H1 (cell line): ENCODE measurements around the gene RPUSD4. TPM values are rescaled to one million over a fixed set of nuclear protein-coding genes. Genes with fewer than 3 reads are reported as not detected.

Experiments used
- CTCF ChIA-PET: fragments of 300-600 bp; sonication (Branson Sonifier 250); formaldehyde crosslinking; loops from one replicate; lab custom pipeline; 2021; ENCODE audit not compliant: partially characterized antibody; lab: Charles Lee
- POLR2A ChIA-PET: fragments of 300-600 bp; sonication (Branson Sonifier 250); formaldehyde crosslinking; loops from one replicate; lab custom pipeline; 2021; ENCODE audit warnings: inconsistent platforms; ENCODE audit not compliant: partially characterized antibody; lab: Charles Lee
- DNase-seq, 2 experiments: peaks; one replicate each; pipeline versions ENCODE4 v3.0.0 to v3.0.0-alpha.2; 2010 to 2022; ENCODE audit warnings: low spot score in 2 of 2, low read depth in 1 of 2, mixed read lengths in 1 of 2
- FAIRE-seq: peaks from 2 replicates; lab custom pipeline; 2011; peaks lifted over from hg19 to GRCh38; lab: Jason Lieb, UNC
- H2AFZ ChIP-seq: 2 replicates; pipeline ENCODE4 v1.8.1; 2012; ENCODE audit warnings: low read length, inconsistent platforms
- H2AK5ac ChIP-seq: 2 replicates; pipeline ENCODE4 v1.6.1; 2013; ENCODE audit warnings: low read depth, low read length
- H2BK120ac ChIP-seq: replicated peaks from 2 replicates; pipeline ENCODE3; 2013; ENCODE audit warnings: low read depth, low read length, inconsistent platforms
- H2BK12ac ChIP-seq: 2 replicates; pipeline ENCODE4 v1.6.1; 2013; ENCODE audit warnings: low read depth, low read length
- H2BK15ac ChIP-seq: 2 replicates; pipeline ENCODE4 v1.6.1; 2013; ENCODE audit warnings: low read length
- H2BK20ac ChIP-seq: 2 replicates; pipeline ENCODE4 v1.6.1; 2013; ENCODE audit warnings: low read length
- H2BK5ac ChIP-seq: 2 replicates; pipeline ENCODE4 v1.6.1; 2013; ENCODE audit warnings: low read depth, low read length
- H3K14ac ChIP-seq: 2 replicates; pipeline ENCODE4 v1.6.1; 2013; ENCODE audit warnings: inconsistent platforms; ENCODE audit not compliant: insufficient read length
- H3K18ac ChIP-seq: 2 replicates; pipeline ENCODE4 v1.6.1; 2013; ENCODE audit warnings: low read length; ENCODE audit errors: extremely low read depth
- H3K23ac ChIP-seq: 2 replicates; pipeline ENCODE4 v1.6.1; 2013; ENCODE audit warnings: inconsistent platforms; ENCODE audit not compliant: insufficient read length
- H3K23me2 ChIP-seq: 2 replicates; pipeline ENCODE4 v1.6.1; 2013; ENCODE audit warnings: low read depth, low read length
- H3K27ac ChIP-seq: 2 replicates; pipeline ENCODE4 v1.6.1; 2011; ENCODE audit warnings: low read depth, low read length, inconsistent platforms
- H3K27me3 ChIP-seq, 4 experiments: replicated peaks in 1 of 4; 1 replicate in 1 of 4; 2 replicates in 3 of 4; pipeline versions ENCODE4 v1.6.1 to v1.8.1; 2011 to 2013; ENCODE audit warnings: low read length in 3 of 4, mild to moderate bottlenecking in 3 of 4, inconsistent platforms in 2 of 4, mixed read lengths in 2 of 4, moderate library complexity in 1 of 4; ENCODE audit not compliant: control insufficient read depth in 3 of 4, insufficient read depth in 3 of 4; ENCODE audit errors: extremely low read depth in 1 of 4
- H3K36me3 ChIP-seq, 4 experiments: 2 replicates each; pipeline versions ENCODE4 v1.6.1 to v1.8.1; 2011 to 2013; ENCODE audit warnings: mild to moderate bottlenecking in 4 of 4, low read length in 3 of 4, moderate library complexity in 2 of 4, control low read depth in 1 of 4, inconsistent platforms in 1 of 4; ENCODE audit not compliant: insufficient read depth in 4 of 4, control insufficient read depth in 2 of 4
- H3K4ac ChIP-seq: replicated peaks from 2 replicates; pipeline ENCODE3; 2013; ENCODE audit warnings: low read length, low read depth, mixed read lengths, inconsistent platforms; ENCODE audit not compliant: insufficient read length
- H3K4me1 ChIP-seq, 4 experiments: replicated peaks in 1 of 4; 1 replicate in 1 of 4; 2 replicates in 3 of 4; pipeline versions ENCODE4 v1.6.1 to v1.8.1; 2011 to 2013; ENCODE audit warnings: low read length in 3 of 4, inconsistent platforms in 2 of 4, mixed read lengths in 1 of 4; ENCODE audit not compliant: insufficient read depth in 4 of 4, control insufficient read depth in 3 of 4
- H3K4me2 ChIP-seq, 2 experiments: 2 replicates each; pipeline versions ENCODE4 v1.6.1 to v1.8.1; 2011 to 2013; ENCODE audit warnings: low read depth in 2 of 2, low read length in 2 of 2, control low read depth in 1 of 2, inconsistent platforms in 1 of 2, mild to moderate bottlenecking in 1 of 2; ENCODE audit not compliant: insufficient read depth in 1 of 2
- H3K4me3 ChIP-seq, 4 experiments: fragments of 200-600, 300-600 bp in 1 of 4; sonication (generic), shearing (Covaris generic), sonication (Bioruptor Twin) in 1 of 4; 2 replicates each; pipeline versions ENCODE4 v1.5.1 to v1.8.1; 2011 to 2016; ENCODE audit warnings: low read length in 4 of 4, low read depth in 3 of 4, control low read depth in 2 of 4, inconsistent platforms in 2 of 4, mild to moderate bottlenecking in 2 of 4, mixed read lengths in 1 of 4, moderate library complexity in 1 of 4; ENCODE audit not compliant: insufficient read depth in 2 of 4; ENCODE audit errors: extremely low read depth in 1 of 4
- H3K56ac ChIP-seq: replicated peaks from 2 replicates; pipeline ENCODE3; 2013; ENCODE audit warnings: low read depth, mild to moderate bottlenecking, mixed read lengths, low read length, inconsistent platforms; ENCODE audit not compliant: insufficient read length
- H3K79me1 ChIP-seq: 2 replicates; pipeline ENCODE4 v1.6.1; 2013; ENCODE audit warnings: low read depth, low read length, control low read depth
- H3K79me2 ChIP-seq, 2 experiments: 2 replicates each; pipeline versions ENCODE4 v1.6.1 to v1.8.1; 2012 to 2013; ENCODE audit warnings: low read length in 2 of 2, mild to moderate bottlenecking in 2 of 2, inconsistent platforms in 1 of 2; ENCODE audit not compliant: insufficient read depth in 2 of 2, control insufficient read depth in 1 of 2
- H3K9ac ChIP-seq, 4 experiments: replicated peaks in 1 of 4; 1 replicate in 1 of 4; 2 replicates in 3 of 4; pipeline versions ENCODE4 v1.6.1 to v1.8.1; 2011 to 2013; ENCODE audit warnings: low read depth in 3 of 4, low read length in 3 of 4, control low read depth in 2 of 4, mild to moderate bottlenecking in 2 of 4, moderate library complexity in 2 of 4, inconsistent platforms in 1 of 4; ENCODE audit errors: extremely low read depth in 1 of 4
- H3K9me3 ChIP-seq, 2 experiments: 2 replicates each; pipeline versions ENCODE4 v1.6.1 to v1.8.1; 2012 to 2013; ENCODE audit warnings: mild to moderate bottlenecking in 2 of 2, moderate library complexity in 2 of 2, control low read depth in 1 of 2, inconsistent platforms in 1 of 2, low read depth in 1 of 2, low read length in 1 of 2, mixed read lengths in 1 of 2; ENCODE audit not compliant: insufficient read depth in 2 of 2
- H4K20me1 ChIP-seq, 2 experiments: replicated peaks in 1 of 2; 2 replicates each; pipeline versions ENCODE3 to v1.8.1; 2011 to 2013; ENCODE audit warnings: inconsistent platforms in 2 of 2, low read length in 2 of 2, mild to moderate bottlenecking in 1 of 2; ENCODE audit not compliant: insufficient read depth in 2 of 2, control insufficient read depth in 1 of 2
- H4K5ac ChIP-seq: 2 replicates; pipeline ENCODE4 v1.6.1; 2013; ENCODE audit warnings: low read length, low read depth, mixed read lengths, inconsistent platforms; ENCODE audit not compliant: insufficient read length
- H4K8ac ChIP-seq: 2 replicates; pipeline ENCODE4 v1.8.0; 2013; ENCODE audit warnings: mild to moderate bottlenecking, moderate library complexity, low read length, inconsistent platforms; ENCODE audit not compliant: insufficient read depth; ENCODE audit errors: extremely low read depth
- H4K91ac ChIP-seq: replicated peaks from 2 replicates; pipeline ENCODE3; 2013; ENCODE audit warnings: low read length, mixed read lengths, inconsistent platforms; ENCODE audit not compliant: insufficient read length
- ASH2L ChIP-seq: fragments of 200-600, 300-600 bp; sonication (generic); IDR thresholded peaks from one replicate; pipeline ENCODE4 v1.7.1; 2017; ENCODE audit warnings: low read length
- CHD1 ChIP-seq: IDR thresholded peaks from 2 replicates; pipeline ENCODE4 v1.6.1; 2012; ENCODE audit warnings: low read depth, low read length, improper control_type of control experiment
- CREB1 ChIP-seq: IDR thresholded peaks from 2 replicates; pipeline ENCODE4 v1.6.1; 2012; ENCODE audit warnings: inconsistent platforms
- CTBP2 ChIP-seq: IDR thresholded peaks from 2 replicates; pipeline ENCODE4 v1.7.0; 2011; ENCODE audit warnings: borderline replicate concordance, mild to moderate bottlenecking, moderate library complexity, mixed read lengths, low read length; ENCODE audit not compliant: insufficient read depth, insufficient read length
- FOSL1 ChIP-seq: IDR thresholded peaks from 2 replicates; pipeline ENCODE4 v1.6.1; 2011; ENCODE audit warnings: mild to moderate bottlenecking, low read depth, low read length, moderate library complexity; ENCODE audit not compliant: insufficient read depth
- JUND ChIP-seq: IDR thresholded peaks from 2 replicates; pipeline ENCODE4 v1.6.1; 2011; ENCODE audit warnings: mild to moderate bottlenecking, improper control_type of control experiment, low read length
- KDM4A ChIP-seq: IDR thresholded peaks from one replicate; pipeline ENCODE4 v1.7.1; 2012; ENCODE audit warnings: low read depth, mild to moderate bottlenecking, moderate library complexity, low read length, inconsistent platforms; ENCODE audit not compliant: severe bottlenecking
- YY1 ChIP-seq: IDR thresholded peaks from 2 replicates; pipeline ENCODE4 v1.6.1; 2011; ENCODE audit warnings: low read depth, mild to moderate bottlenecking, low read length
- WGBS, 2 experiments: shearing (Covaris generic) in 1 of 2; methylation state at CpG; one replicate each; pipeline versions ENCODE4 v1.1.6 to v1.1.7; 2013 to 2015; ENCODE audit warnings: low lambda C conversion rate in 2 of 2, mixed read lengths in 2 of 2, inconsistent platforms in 1 of 2, low coverage in 1 of 2, missing lambda C conversion rate in 1 of 2; ENCODE audit not compliant: insufficient replicate concordance in 2 of 2, insufficient coverage in 1 of 2, insufficient read length in 1 of 2; ENCODE audit errors: extremely low coverage in 1 of 2, missing lambda C conversion rate in 1 of 2; 5-methylcytosine and 5-hydroxymethylcytosine counted together
- polyA plus RNA-seq, 7 experiments: library from polyadenylated mRNA; depleted of rRNA in 3 of 7; stranded (reverse) in 5 of 7; unstranded in 2 of 7; fragments of >200 nt in 5 of 7; fragments of 200-250 nt in 2 of 7; gene quantifications; 1 replicate in 5 of 7; 2 replicates in 1 of 7; 4 replicates in 1 of 7; pipeline versions ENCODE4 v1.2.1 to v1.2.3, GENCODE V29; 2011 to 2013; ENCODE audit warnings: missing spikeins in 2 of 7, mixed read lengths in 2 of 7
- total RNA-seq: library from RNA; stranded (reverse); fragmentation: NEBNext Ultra II Directional; extraction: Animal tissue kit (Norgen Biotek cat#: 25700); gene quantifications from 2 replicates; pipeline ENCODE4 v1.2.1, GENCODE V29; 2021
- TF ChIP-seq, protein P1 (sequence below): IDR thresholded peaks from 2 replicates; pipeline ENCODE4 v1.6.1; 2012; ENCODE audit warnings: inconsistent platforms

Gene RPUSD4
- total and polyA plus RNA-seq, 2 of the 8 experiments (the other 6 are each of a cell fraction or from before 2014, with no cell fraction given) = 36.1 to 50.7 TPM

- Histone ChIP-seq H4K20me1 (peaks cover 0 to 3% of the 10 kb centered on the region in 2 experiments), H2AFZ (no peak overlapping the region), H3K4ac (no peak overlapping the region), H3K27ac (no peak overlapping the region), H3K23ac (no peak overlapping the region), H2BK12ac (no peak overlapping the region), H4K8ac (no peak overlapping the region), H3K14ac (no peak overlapping the region), H3K18ac (no peak overlapping the region), H3K27me3 (no peaks in the 10 kb centered on the region), H3K4me1 (no peaks in the 10 kb centered on the region), H3K36me3 (peaks cover 4 to 45% (median 28%) of the 10 kb centered on the region in 4 experiments), H2AK5ac (no peak overlapping the region), H3K79me2 (no peaks in the 10 kb centered on the region), H3K9ac (no peak overlapping the region), H2BK15ac (no peak overlapping the region), H2BK5ac (no peak overlapping the region), H2BK120ac (no peak overlapping the region), H4K5ac (no peak overlapping the region), H3K4me2 (no peak overlapping the region), H3K4me3 (no peak overlapping the region), H2BK20ac (no peak overlapping the region), H3K9me3 (no peaks in the 10 kb centered on the region), H3K79me1 (no peaks in the 10 kb centered on the region), H3K56ac (no peak overlapping the region), H4K91ac (no peak overlapping the region), H3K23me2 (no peaks in the 10 kb centered on the region)
- ChIA-PET POLR2A (interaction anchor here (0.7 to 2.1 kb wide), 3 partner anchors 9 to 16 kb away, joined by 3 to 7 read pairs (median 4); partner anchors contain the start of gene SRPRA), CTCF (interaction anchor here (1.3 kb wide), 1 partner anchor 30 kb away, joined by 3 read pairs; no protein-coding TSS in a partner anchor)
- WGBS, 2 experiments = 89% methylated on average over 4 of the region's 4 CpGs; no CpG with 5 or more reads in 1 of the 2 experiments
- no peak for FAIRE-seq
- DNase-seq = no peak
- TF ChIP-seq KDM4A (no peak), CREB1 (no peak), FOSL1 (no peak), YY1 (no peak), CHD1 (no peak), ASH2L (no peak), CTBP2 (no peak), JUND (no peak)
- TF ChIP-seq, protein P1, sequence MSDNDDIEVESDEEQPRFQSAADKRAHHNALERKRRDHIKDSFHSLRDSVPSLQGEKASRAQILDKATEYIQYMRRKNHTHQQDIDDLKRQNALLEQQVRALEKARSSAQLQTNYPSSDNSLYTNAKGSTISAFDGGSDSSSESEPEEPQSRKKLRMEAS = no peak
These were observed 44.8 kb upstream of the RPUSD4 start for GRCh38 chr11:126256216-126256615.
